ENCODE results near the gene KY.

The KY gene

GRCh38 chr3:134568790-134569189 is 82.0 kb downstream of the KY start:
- H3K27me3 ChIP-seq (ENCODE audit: control insufficient read depth in 1 of 2, insufficient read depth in 2 of 2, low read length in 2 of 2), result no peaks in the 10 kb centered on the region
- no peaks in the 10 kb centered on the region for H3K4me1 ChIP-seq (ENCODE audit: control insufficient read depth, insufficient read depth, low read length)
- H3K36me3 ChIP-seq (ENCODE audit: control insufficient read depth in 2 of 2, insufficient read depth in 2 of 2, low read length in 2 of 2), result peaks cover 0 to 4% of the 10 kb centered on the region in 2 donors
- no peak overlapping the region for H3K27ac ChIP-seq (ENCODE audit: low read length)
- H3K9me3 ChIP-seq (ENCODE audit: control insufficient read depth in 2 of 2, low read length in 2 of 2), result peaks cover 0 to 3% of the 10 kb centered on the region in 2 donors
- H3K4me3 ChIP-seq (ENCODE audit: low read length in 2 of 2), result no peak overlapping the region
- H3K9ac ChIP-seq (ENCODE audit: low read length in 2 of 2), result no peak overlapping the region

DNA sequence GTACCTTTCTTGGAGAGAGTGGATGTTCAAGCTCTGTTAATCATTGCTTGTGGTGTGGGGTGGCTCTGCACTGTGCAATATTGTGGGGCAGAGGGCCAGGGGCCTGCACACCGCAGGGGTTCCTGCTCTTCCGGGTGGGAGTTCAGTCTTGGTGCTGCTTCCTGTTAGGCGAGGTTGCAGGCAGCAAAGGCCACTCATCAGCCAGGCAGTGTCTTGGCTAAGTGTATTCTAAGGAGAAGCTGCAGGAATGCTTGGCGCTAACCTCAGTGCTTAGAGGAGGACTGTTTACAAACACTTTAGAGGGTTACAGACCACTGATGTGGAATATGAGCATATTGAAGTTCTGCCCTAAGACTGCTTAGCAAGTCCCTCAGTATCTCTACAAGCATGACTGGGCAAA is 83.2 kb downstream of the KY start:
- no peaks in the 10 kb centered on the region for H3K27me3 ChIP-seq (ENCODE audit: control insufficient read depth in 1 of 2, insufficient read depth in 2 of 2, low read length in 2 of 2)
- H3K27ac ChIP-seq (ENCODE audit: low read length), result no peak overlapping the region
- peaks cover 0 to 3% of the 10 kb centered on the region in 2 donors for H3K9me3 ChIP-seq (ENCODE audit: control insufficient read depth in 2 of 2, low read length in 2 of 2)
- peaks cover 0 to 5% of the 10 kb centered on the region in 2 donors for H3K36me3 ChIP-seq (ENCODE audit: control insufficient read depth in 2 of 2, insufficient read depth in 2 of 2, low read length in 2 of 2)
- no peaks in the 10 kb centered on the region for H3K4me1 ChIP-seq (ENCODE audit: control insufficient read depth, insufficient read depth, low read length)
- no peak overlapping the region for H3K4me3 ChIP-seq (ENCODE audit: low read length in 2 of 2)
- no peak overlapping the region for H3K9ac ChIP-seq (ENCODE audit: low read length in 2 of 2)

- no peak overlapping the region for H3K27ac ChIP-seq (ENCODE audit: low read length)
Observed at GRCh38 chr3:134564991-134565390, 85.8 kb downstream of the KY start.

DNA sequence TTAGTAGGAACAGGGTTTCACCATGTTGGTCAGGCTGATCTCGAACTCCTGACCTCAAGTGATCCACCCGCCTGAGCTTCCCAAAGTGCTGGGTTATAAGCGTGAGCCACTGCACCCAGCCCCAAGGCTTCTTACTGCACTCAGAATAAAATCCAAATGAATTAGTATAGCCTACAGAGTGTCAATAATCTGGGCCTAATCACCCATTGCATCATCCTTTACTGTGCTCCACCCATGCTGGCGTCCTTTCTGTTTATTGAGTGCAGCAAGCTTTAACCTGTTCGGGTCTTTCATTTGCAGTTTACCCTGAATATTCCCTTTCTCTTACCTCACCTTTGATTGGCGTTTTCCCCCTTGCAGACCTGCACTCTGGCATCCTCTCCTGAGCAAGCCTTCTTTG is 87.2 kb downstream of the KY start:
- no peaks in the 10 kb centered on the region for H3K4me1 ChIP-seq (ENCODE audit: control insufficient read depth, insufficient read depth, low read length)
- no peaks in the 10 kb centered on the region for H3K27me3 ChIP-seq (ENCODE audit: control insufficient read depth in 1 of 2, insufficient read depth in 2 of 2, low read length in 2 of 2)
- peaks cover 12 to 20% of the 10 kb centered on the region in 2 donors for H3K36me3 ChIP-seq (ENCODE audit: control insufficient read depth in 2 of 2, insufficient read depth in 2 of 2, low read length in 2 of 2)
- no peak overlapping the region for H3K27ac ChIP-seq (ENCODE audit: low read length)
- H3K4me3 ChIP-seq (ENCODE audit: low read length in 2 of 2), result no peak overlapping the region
- no peak overlapping the region for H3K9ac ChIP-seq (ENCODE audit: low read length in 2 of 2)
- no peaks in the 10 kb centered on the region for H3K9me3 ChIP-seq (ENCODE audit: control insufficient read depth in 2 of 2, low read length in 2 of 2)

More at GRCh38 chr3:134564991-134565390, 85.8 kb downstream of the KY start:
- no peak overlapping the region for H3K9ac ChIP-seq (ENCODE audit: low read length in 2 of 2)
- peaks cover 6 to 14% of the 10 kb centered on the region in 2 donors for H3K36me3 ChIP-seq (ENCODE audit: control insufficient read depth in 2 of 2, insufficient read depth in 2 of 2, low read length in 2 of 2)
- H3K4me1 ChIP-seq (ENCODE audit: control insufficient read depth, insufficient read depth, low read length), result no peaks in the 10 kb centered on the region
- no peaks in the 10 kb centered on the region for H3K9me3 ChIP-seq (ENCODE audit: control insufficient read depth in 2 of 2, low read length in 2 of 2)
- H3K27me3 ChIP-seq (ENCODE audit: control insufficient read depth in 1 of 2, insufficient read depth in 2 of 2, low read length in 2 of 2), result no peaks in the 10 kb centered on the region
- H3K4me3 ChIP-seq (ENCODE audit: low read length in 2 of 2), result no peak overlapping the region

GRCh38 chr3:134562055-134562454 is 88.8 kb downstream of the KY start:
- H3K4me3 ChIP-seq (ENCODE audit: low read length in 2 of 2), result no peak overlapping the region
- no peaks in the 10 kb centered on the region for H3K27me3 ChIP-seq (ENCODE audit: control insufficient read depth in 1 of 2, insufficient read depth in 2 of 2, low read length in 2 of 2)
- no peaks in the 10 kb centered on the region for H3K9me3 ChIP-seq (ENCODE audit: control insufficient read depth in 2 of 2, low read length in 2 of 2)
- peaks cover 14 to 20% of the 10 kb centered on the region in 2 donors for H3K36me3 ChIP-seq (ENCODE audit: control insufficient read depth in 2 of 2, insufficient read depth in 2 of 2, low read length in 2 of 2)
- no peak overlapping the region for H3K27ac ChIP-seq (ENCODE audit: low read length)
- H3K4me1 ChIP-seq (ENCODE audit: control insufficient read depth, insufficient read depth, low read length), result no peaks in the 10 kb centered on the region
- H3K9ac ChIP-seq (ENCODE audit: low read length in 2 of 2), result no peak overlapping the region

- no peak overlapping the region for H3K9ac ChIP-seq (ENCODE audit: low read length in 2 of 2)
- no peaks in the 10 kb centered on the region for H3K9me3 ChIP-seq (ENCODE audit: control insufficient read depth in 2 of 2, low read length in 2 of 2)
- no peak overlapping the region for H3K27ac ChIP-seq (ENCODE audit: low read length)
- peaks cover 14 to 20% of the 10 kb centered on the region in 2 donors for H3K36me3 ChIP-seq (ENCODE audit: control insufficient read depth in 2 of 2, insufficient read depth in 2 of 2, low read length in 2 of 2)
- H3K27me3 ChIP-seq (ENCODE audit: control insufficient read depth in 1 of 2, insufficient read depth in 2 of 2, low read length in 2 of 2), result no peaks in the 10 kb centered on the region
- H3K4me1 ChIP-seq (ENCODE audit: control insufficient read depth, insufficient read depth, low read length), result no peaks in the 10 kb centered on the region
- H3K4me3 ChIP-seq (ENCODE audit: low read length in 2 of 2), result no peak overlapping the region
Observed at GRCh38 chr3:134559591-134559990, 91.2 kb downstream of the KY start.

Data from stomach smooth muscle (tissue), 2 donors.